Activated T-helper 1 cell treated with anti-CD3 and anti-CD28 coated beads, Interleukin-12 subunit alpha, Interleukin-12 subunit beta, Interleukin-2, Interleukin-4 antibody, amounts not matched to agents 30 ng/mL and 10 ng/mL and 1 ng/mL, durations not matched to agents 14 hours and 24 hours and 36 hours (primary cell): ENCODE measurements around the gene PHACTR1. TPM values are rescaled to one million over a fixed set of nuclear protein-coding genes. Genes with fewer than 3 reads are reported as not detected.
"Not testable (repeated sequence)": the region's sequence is repeated elsewhere in the genome, so short reads cannot be mapped to it uniquely, and the experiment has no call there.

ENCODE experiments used
- DNase-seq: peaks from one replicate; pipeline ENCODE4 v3.0.0; 2021; ENCODE audit warnings: low spot score
- H3K27ac Mint-ChIP-seq: one replicate; pipeline ENCODE4 v1.8.0; 2021; ENCODE audit warnings: mild to moderate bottlenecking, mixed read lengths
- H3K27me3 Mint-ChIP-seq: one replicate; pipeline ENCODE4 v1.8.0; 2022; ENCODE audit warnings: mild to moderate bottlenecking, moderate library complexity, mixed read lengths; ENCODE audit not compliant: insufficient read depth
- H3K36me3 Mint-ChIP-seq: one replicate; pipeline ENCODE4 v1.8.0; 2021; ENCODE audit warnings: low read depth, mixed read lengths
- H3K4me1 Mint-ChIP-seq: one replicate; pipeline ENCODE4 v1.8.0; 2021; ENCODE audit warnings: low read depth, mixed read lengths
- H3K4me3 Mint-ChIP-seq: one replicate; pipeline ENCODE4 v1.8.0; 2021; ENCODE audit warnings: mild to moderate bottlenecking, moderate library complexity, mixed read lengths
- H3K9me3 Mint-ChIP-seq: one replicate; pipeline ENCODE4 v1.8.0; 2021; ENCODE audit warnings: mixed read lengths
- intact Hi-C: fragments of 100-400 bp; cut with micrococcal nuclease; formaldehyde crosslinking; loops from one replicate; pipeline ENCODE4 v1.15.1; 2024
- total RNA-seq: library from RNA; stranded (reverse); gene quantifications from 2 replicates; pipeline ENCODE4 v1.2.3, GENCODE V29; 2022

PHACTR1 gene
- total RNA-seq, 1 donor from 2014 or later: 0.44 TPM

DNA sequence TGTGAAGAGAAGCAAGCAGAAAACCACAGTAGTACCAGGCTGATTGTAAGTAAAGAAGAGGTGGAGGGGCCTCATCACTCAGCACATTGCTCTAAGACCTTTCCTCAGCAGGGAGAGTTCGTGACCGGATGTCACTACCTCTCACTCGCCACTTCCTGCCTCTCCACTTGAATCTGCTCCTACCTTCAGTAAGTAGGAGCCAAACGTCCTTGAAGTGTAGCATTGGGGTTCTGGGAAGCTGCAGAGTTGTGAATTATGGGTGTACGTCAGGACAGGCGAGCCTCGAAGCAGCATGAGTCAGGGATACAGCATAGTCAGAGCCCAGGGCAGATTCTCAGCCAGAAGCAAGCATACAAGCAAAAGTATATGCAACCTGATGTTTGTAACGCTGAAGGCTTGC is 224.9 kb downstream of the PHACTR1 start:
- no peaks in the 10 kb centered on the region for H3K9me3 Mint-ChIP-seq
- intact Hi-C loops: no loop called here
- DNase-seq: no peak
- no peak overlapping the region for H3K4me3 Mint-ChIP-seq
- H3K4me1 Mint-ChIP-seq: peaks cover 18% of the 10 kb centered on the region
- no peaks in the 10 kb centered on the region for H3K36me3 Mint-ChIP-seq
- H3K27ac Mint-ChIP-seq: no peak overlapping the region
- H3K27me3 Mint-ChIP-seq: peaks cover 2% of the 10 kb centered on the region

DNA sequence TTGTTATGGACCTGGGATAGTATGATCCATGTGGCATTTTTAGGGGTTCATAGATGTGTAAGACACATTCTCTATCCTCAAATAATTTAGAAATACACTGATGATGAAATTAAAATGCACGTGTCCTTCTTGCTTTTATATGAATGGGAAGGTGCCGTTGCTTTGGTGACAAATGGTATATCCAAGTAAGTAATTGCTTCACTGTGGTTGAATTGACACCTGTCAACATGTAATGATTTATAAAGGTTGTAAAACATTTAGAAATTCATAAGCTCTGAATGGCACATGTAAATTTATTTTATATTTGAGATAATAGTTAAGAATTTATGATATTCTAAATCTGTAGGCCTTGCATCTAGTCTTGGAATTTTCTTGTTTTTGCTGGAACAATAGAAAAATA is 227.0 kb downstream of the PHACTR1 start:
- intact Hi-C loops: no loop called here
- H3K9me3 Mint-ChIP-seq: peaks cover under 1% of the 10 kb centered on the region
- no peak overlapping the region for H3K27ac Mint-ChIP-seq
- no peak for DNase-seq
- H3K36me3 Mint-ChIP-seq: no peaks in the 10 kb centered on the region
- peaks cover 30% of the 10 kb centered on the region for H3K4me1 Mint-ChIP-seq
- peaks cover 2% of the 10 kb centered on the region for H3K27me3 Mint-ChIP-seq
- H3K4me3 Mint-ChIP-seq: no peak overlapping the region

GRCh38 chr6:12944001-12944400 is 227.4 kb downstream of the PHACTR1 start:
- Mint-ChIP-seq H3K9me3 (peaks cover 3% of the 10 kb centered on the region), H3K27ac (no peak overlapping the region), H3K4me3 (no peak overlapping the region), H3K4me1 (peaks cover 30% of the 10 kb centered on the region), H3K27me3 (peaks cover 2% of the 10 kb centered on the region), H3K36me3 (no peaks in the 10 kb centered on the region)
- intact Hi-C loops: no loop called here
- no peak for DNase-seq

DNA sequence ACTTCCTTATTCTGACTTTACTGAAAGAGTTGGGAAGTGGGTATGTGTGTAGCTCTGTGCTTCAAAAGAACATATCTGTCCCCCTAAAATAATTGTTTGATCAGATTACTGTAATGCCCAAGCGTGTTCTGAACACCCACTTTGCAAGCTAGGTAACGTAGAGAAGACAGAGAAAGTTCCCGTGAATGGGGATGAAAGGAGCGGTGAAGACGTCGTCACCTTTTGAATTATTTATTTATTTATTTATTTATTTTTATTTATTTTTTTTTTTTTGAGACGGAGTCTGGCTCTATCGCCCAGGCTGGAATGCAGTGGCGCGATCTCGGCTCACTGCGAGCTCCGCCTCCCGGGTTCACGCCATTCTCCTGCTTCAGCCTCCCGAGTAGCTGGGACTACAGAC is 228.0 kb downstream of the PHACTR1 start:
- H3K4me3 Mint-ChIP-seq, H3K27ac Mint-ChIP-seq, DNase-seq, H3K27me3 Mint-ChIP-seq, H3K9me3 Mint-ChIP-seq, intact Hi-C loops, H3K36me3 Mint-ChIP-seq: not testable (repeated sequence)
- peaks cover 30% of the 10 kb centered on the region for H3K4me1 Mint-ChIP-seq

DNA sequence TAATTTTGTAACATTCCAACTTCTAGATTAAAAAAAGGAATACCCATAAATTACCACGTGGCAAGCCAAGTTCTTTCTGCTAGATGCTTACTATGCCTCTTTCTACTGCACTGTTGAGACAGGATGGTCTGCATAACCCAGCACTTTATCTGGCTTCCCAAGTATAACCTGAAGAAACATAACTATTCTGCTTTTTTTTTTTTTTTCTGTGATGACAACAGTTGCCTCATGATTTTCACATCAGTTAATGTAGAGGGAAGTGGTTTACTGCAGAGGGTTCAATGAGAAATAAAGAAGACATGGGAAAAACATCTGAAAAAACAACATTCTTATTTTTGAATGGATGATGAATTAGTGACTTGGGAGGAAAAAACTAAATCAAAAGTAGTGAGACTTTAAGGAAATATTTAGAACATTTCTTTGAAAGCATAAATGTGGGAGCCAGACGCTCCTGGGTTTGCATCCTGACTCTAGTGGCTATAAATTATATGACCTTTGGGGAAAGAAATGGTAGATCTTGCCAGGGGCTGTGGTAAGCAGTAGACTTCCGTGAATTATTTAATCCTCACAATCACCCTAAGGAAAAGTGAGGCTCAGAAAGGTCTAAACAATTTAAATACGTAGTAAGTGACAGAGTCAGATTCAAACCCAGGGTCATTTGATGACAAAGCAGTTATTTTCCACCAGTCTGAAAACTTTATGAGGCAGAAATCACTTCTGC is 230.7 kb downstream of the PHACTR1 start:
- H3K9me3 Mint-ChIP-seq: peaks cover 9% of the 10 kb centered on the region
- H3K4me1 Mint-ChIP-seq: peaks cover 16% of the 10 kb centered on the region
- H3K36me3 Mint-ChIP-seq: no peaks in the 10 kb centered on the region
- no peak overlapping the region for H3K4me3 Mint-ChIP-seq
- DNase-seq: no peak
- H3K27me3 Mint-ChIP-seq: peaks cover 2% of the 10 kb centered on the region
- H3K27ac Mint-ChIP-seq: no peak overlapping the region
- intact Hi-C loops: no loop called here

GRCh38 chr6:12947967-12948366 is 231.4 kb downstream of the PHACTR1 start:
- intact Hi-C loops: no loop called here
- H3K27ac Mint-ChIP-seq: no peak overlapping the region
- peaks cover 2% of the 10 kb centered on the region for H3K27me3 Mint-ChIP-seq
- no peak for DNase-seq
- no peaks in the 10 kb centered on the region for H3K36me3 Mint-ChIP-seq
- H3K4me1 Mint-ChIP-seq: peaks cover 16% of the 10 kb centered on the region
- H3K4me3 Mint-ChIP-seq: no peak overlapping the region
- peaks cover 9% of the 10 kb centered on the region for H3K9me3 Mint-ChIP-seq

DNA sequence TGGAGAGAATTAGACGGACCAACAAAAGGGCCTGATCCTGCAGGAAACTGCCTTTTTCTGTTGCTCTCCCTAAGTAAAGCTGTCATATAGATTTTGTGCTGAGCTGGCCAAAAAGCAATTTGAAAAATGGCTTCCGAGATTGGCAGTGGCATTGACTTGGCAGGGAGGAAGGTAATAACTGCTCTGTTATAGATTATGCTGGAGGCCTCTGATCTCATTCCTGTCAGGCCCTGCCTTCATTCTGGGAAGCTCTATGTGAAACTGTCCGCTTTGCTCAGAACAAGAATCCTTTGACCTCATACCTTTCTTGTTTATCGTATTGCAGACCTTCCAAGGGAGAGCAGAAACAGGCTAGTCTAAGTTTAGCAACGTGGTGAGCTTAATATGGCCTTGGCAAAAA is 234.4 kb downstream of the PHACTR1 start:
- intact Hi-C loops: no loop called here

DNA sequence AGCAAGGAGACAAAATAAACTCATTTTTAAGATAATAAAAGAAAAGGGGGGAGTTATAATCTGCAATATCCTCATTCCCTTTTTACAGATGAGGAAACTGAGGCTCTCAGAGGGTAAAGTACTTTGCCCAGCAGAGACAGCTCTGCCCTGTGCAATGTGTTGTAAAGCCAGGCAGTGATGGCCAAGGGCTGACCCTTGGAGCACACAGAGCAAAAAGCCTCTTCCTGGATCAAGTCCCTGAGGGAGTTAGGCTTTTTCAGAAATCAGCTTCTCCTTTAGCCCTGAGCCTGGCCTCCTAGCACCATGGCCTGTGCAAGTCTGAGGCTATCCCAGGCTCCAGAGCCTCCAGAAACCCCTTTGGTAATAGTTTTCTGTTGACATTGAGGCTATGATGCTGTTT is 234.8 kb downstream of the PHACTR1 start:
- no peak for DNase-seq
- no peaks in the 10 kb centered on the region for H3K36me3 Mint-ChIP-seq
- no peak overlapping the region for H3K4me3 Mint-ChIP-seq
- intact Hi-C loops: no loop called here
- peaks cover 9% of the 10 kb centered on the region for H3K9me3 Mint-ChIP-seq
- H3K27ac Mint-ChIP-seq: no peak overlapping the region
- H3K27me3 Mint-ChIP-seq: peaks cover 19% of the 10 kb centered on the region
- H3K4me1 Mint-ChIP-seq: peaks cover 20% of the 10 kb centered on the region

More for the DNA sequence above, 234.4 kb downstream of the PHACTR1 start:
- H3K9me3 Mint-ChIP-seq: peaks cover 9% of the 10 kb centered on the region
- H3K4me3 Mint-ChIP-seq: no peak overlapping the region
- no peaks in the 10 kb centered on the region for H3K36me3 Mint-ChIP-seq
- peaks cover 15% of the 10 kb centered on the region for H3K27me3 Mint-ChIP-seq
- peaks cover 15% of the 10 kb centered on the region for H3K4me1 Mint-ChIP-seq
- no peak for DNase-seq
- no peak overlapping the region for H3K27ac Mint-ChIP-seq

DNA sequence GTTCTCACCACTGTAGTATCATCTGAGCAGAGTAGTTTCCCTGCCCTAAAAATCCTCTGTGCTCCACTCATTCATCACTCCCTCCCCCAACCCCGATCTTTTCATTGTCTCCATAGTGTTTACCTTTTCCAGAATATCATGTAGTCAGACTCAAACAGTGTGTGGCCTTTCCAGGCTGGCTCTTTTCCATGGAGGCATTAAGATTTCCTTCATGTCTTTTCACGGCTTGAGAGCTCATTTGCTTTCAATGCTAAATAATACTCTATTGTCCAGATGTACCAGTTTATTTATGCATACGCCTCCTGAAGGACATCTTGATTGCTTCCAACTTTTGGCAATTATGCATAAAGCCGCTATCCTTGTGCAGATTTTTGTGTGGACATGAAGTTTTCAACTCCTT is 235.8 kb downstream of the PHACTR1 start:
- Mint-ChIP-seq H3K27ac (no peak overlapping the region), H3K36me3 (no peaks in the 10 kb centered on the region), H3K27me3 (peaks cover 23% of the 10 kb centered on the region), H3K4me1 (peaks cover 23% of the 10 kb centered on the region), H3K4me3 (no peak overlapping the region), H3K9me3 (peaks cover 9% of the 10 kb centered on the region)
- no peak for DNase-seq
- intact Hi-C loops: no loop called here

- Mint-ChIP-seq H3K4me3 (peak overlapping the region; percentile 84), H3K36me3 (peaks cover 1% of the 10 kb centered on the region), H3K27ac (no peak overlapping the region), H3K9me3 (peaks cover 1% of the 10 kb centered on the region), H3K4me1 (peaks cover 32% of the 10 kb centered on the region), H3K27me3 (peaks cover 35% of the 10 kb centered on the region)
- intact Hi-C loops: loop anchor here (5.0 kb wide), 1 partner anchor 371 kb away; the partner anchor contains the start of gene TBC1D7
- DNase-seq: no peak
Observed at GRCh38 chr6:12955956-12956355, 239.4 kb downstream of the PHACTR1 start.

DNA sequence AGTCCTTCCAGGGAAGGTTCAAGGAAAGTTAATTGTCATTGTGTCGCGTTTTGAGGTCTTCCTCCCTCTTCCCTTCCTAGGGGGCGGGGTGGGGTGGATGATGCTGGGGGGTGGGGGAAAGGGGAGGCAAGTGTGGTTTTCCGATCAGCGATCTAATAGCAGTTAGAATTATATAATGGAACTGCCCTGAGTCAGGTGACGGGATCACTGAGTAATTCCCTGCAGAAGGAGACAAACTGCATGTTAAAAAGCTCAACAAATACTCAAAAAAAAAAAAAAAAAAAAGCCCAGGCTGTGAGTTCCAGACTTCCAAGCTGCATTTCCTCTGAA is 240.4 kb downstream of the PHACTR1 start:
- no peak for DNase-seq
- Mint-ChIP-seq H3K27ac (no peak overlapping the region), H3K36me3 (peaks cover 1% of the 10 kb centered on the region), H3K4me1 (peaks cover 42% of the 10 kb centered on the region), H3K4me3 (peak overlapping the region; percentile 84), H3K9me3 (no peaks in the 10 kb centered on the region), H3K27me3 (peaks cover 37% of the 10 kb centered on the region)
- intact Hi-C loops: loop anchor here (5.0 kb wide), 1 partner anchor 370 kb away; the partner anchor contains the start of gene TBC1D7

GRCh38 chr6:12957321-12958051 is 240.9 kb downstream of the PHACTR1 start:
- peak; percentile 2 for DNase-seq
- H3K9me3 Mint-ChIP-seq: no peaks in the 10 kb centered on the region
- peaks cover 37% of the 10 kb centered on the region for H3K27me3 Mint-ChIP-seq
- peaks cover 48% of the 10 kb centered on the region for H3K4me1 Mint-ChIP-seq
- no peak overlapping the region for H3K27ac Mint-ChIP-seq
- peaks cover 1% of the 10 kb centered on the region for H3K36me3 Mint-ChIP-seq
- H3K4me3 Mint-ChIP-seq: peak overlapping the region; percentile 84
- intact Hi-C loops: loop anchor here (5.0 kb wide), 1 partner anchor 370 kb away; the partner anchor contains the start of gene TBC1D7

- DNase-seq: no peak
- intact Hi-C loops: loop anchor here (5.0 kb wide), 1 partner anchor 369 kb away; the partner anchor contains the start of gene TBC1D7
- H3K27ac Mint-ChIP-seq: no peak overlapping the region
- H3K9me3 Mint-ChIP-seq: no peaks in the 10 kb centered on the region
- H3K27me3 Mint-ChIP-seq: peaks cover 37% of the 10 kb centered on the region
- peaks cover 1% of the 10 kb centered on the region for H3K36me3 Mint-ChIP-seq
- H3K4me3 Mint-ChIP-seq: peak overlapping the region; percentile 84
- peaks cover 54% of the 10 kb centered on the region for H3K4me1 Mint-ChIP-seq
Observed at GRCh38 chr6:12958052-12958706, 241.6 kb downstream of the PHACTR1 start.
